GM19023 (cell line): Measurements from ENCODE around the gene CNTNAP3.
A peak's percentile ranks its signal among the peaks of the same experiment; 100 is the strongest.
"Not testable (repeated sequence)": the region's sequence is repeated elsewhere in the genome, so short reads cannot be mapped to it uniquely, and the experiment has no call there.

ENCODE experiments used
- ATAC-seq: cut with Tn5 transposase; IDR thresholded peaks from one replicate; pipeline ENCODE4 v1.9.1; 2021; ENCODE audit warnings: mild to moderate bottlenecking, moderate library complexity; ENCODE audit not compliant: unreplicated experiment

The CNTNAP3 gene

GRCh38 chr9:39287980-39288379 lies at the start of gene CNTNAP3:
CNTNAP3 (minus strand) TSS chr9:39288167; CDS start chr9:39288064, 103 bp downstream.
- ATAC-seq, result not testable (repeated sequence)

- not testable (repeated sequence) for ATAC-seq
Measured at GRCh38 chr9:39279995-39280394, 8.0 kb downstream of the CNTNAP3 start.

GRCh38 chr9:39242513-39242912 lies 45.5 kb downstream of the CNTNAP3 start:
- not testable (repeated sequence) for ATAC-seq

DNA sequence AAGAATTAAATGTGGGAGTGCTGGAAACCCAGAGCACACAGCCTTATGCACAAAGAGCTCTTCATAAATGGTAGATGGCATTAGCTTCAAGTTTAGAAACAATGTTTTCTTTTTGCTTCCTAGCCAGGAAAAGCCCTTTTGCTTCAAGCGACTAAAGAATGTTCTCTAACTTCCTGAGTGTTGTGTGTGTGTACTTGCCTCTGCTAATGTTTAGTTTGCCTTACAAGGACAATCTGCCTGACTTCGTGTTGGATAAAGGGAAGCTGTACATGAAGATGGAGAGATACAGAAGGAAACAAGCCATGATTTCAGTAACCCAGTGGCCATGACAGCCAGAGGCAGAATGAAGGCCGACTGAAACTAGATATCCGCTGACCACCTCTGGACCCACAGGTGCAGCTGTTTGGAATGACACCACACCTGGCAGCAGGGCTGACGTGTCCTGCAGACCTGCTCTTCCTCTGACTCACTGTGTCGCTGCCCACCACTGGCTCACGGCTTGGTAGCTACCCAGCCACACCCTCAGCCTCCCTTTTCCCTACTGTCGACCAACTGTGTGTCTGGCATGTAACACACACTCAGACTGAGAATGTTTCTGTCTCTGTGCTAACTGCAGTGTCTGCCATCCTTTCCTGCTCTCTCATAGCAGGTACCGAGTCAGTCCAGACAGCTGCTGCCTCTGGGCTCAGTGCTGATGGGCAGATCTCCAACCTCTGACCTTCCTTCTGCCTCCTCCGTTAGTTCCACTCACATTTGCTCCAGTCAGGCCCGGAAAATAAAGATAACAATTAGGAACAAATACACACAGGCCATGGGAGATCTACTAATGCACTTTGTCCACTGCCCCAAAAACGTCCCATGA lies 55.6 kb downstream of the CNTNAP3 start:
- ATAC-seq, result not testable (repeated sequence)

DNA sequence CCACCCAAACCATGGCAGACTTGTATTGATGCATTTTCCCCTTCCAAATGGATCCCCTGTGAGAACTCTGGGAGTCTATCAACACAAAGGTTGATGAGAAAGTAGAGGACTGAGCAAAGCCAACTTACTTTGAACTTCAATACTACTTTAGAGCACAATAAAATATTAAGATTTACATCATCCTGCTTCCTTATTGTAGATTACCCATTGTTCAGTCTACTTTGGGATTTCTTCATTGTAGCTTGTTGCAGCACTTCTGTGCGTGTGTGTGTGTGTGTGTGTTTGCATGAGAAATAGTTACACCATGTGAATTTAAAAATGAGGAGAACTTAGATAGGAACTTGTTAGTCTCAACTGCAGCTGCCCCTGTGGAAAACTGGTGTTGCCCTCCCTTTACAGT lies 72.0 kb downstream of the CNTNAP3 start:
- ATAC-seq, result not testable (repeated sequence)

- ATAC-seq, result not testable (repeated sequence)
Measured at GRCh38 chr9:39209773-39210172, 78.2 kb downstream of the CNTNAP3 start.

DNA sequence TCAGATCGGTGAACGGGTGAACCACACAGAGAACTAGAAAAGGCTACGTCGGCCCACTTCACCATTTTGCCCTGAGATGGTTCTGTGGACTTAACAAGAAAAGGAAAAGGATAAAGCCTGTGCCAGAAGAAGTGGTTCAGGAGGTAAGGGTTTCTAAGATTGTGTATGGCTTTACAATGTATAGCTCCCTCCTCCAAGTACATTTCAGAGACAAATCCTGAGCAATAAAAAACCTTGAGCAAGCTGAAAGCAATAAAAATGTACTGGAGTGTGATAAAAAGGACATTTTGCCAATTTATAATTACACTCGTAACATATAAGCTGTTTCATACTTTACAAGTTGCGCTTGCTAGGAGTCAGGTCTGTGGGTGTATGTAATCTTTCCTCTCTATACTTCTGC lies 81.3 kb downstream of the CNTNAP3 start:
- not testable (repeated sequence) for ATAC-seq

DNA sequence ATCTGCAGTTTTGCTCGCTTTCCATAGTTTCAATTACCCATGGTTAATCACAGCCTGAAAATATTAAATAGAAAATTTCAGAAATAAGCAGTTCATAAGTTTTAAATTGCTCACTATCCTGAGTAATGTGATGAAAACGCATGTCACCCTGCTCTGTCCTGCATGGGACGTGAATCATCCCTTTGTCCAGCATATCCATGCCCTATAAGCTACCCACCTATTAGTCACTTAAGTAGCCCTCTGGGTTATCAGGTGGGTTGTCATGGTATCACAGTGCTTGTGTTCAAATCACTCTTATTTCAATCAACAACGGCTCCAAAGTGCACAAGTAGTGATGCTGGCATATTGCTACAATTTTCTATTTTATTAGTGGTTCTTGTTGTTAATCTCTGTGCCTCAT lies 82.1 kb downstream of the CNTNAP3 start:
- ATAC-seq, result not testable (repeated sequence)

GRCh38 chr9:39200412-39200811 lies 87.6 kb downstream of the CNTNAP3 start:
- not testable (repeated sequence) for ATAC-seq

GRCh38 chr9:39198000-39198709 lies 89.8 kb downstream of the CNTNAP3 start:
- ATAC-seq, result not testable (repeated sequence)

GRCh38 chr9:39171370-39171769 lies 116.6 kb downstream of the CNTNAP3 start:
- not testable (repeated sequence) for ATAC-seq

GRCh38 chr9:39157714-39158113 lies 130.3 kb downstream of the CNTNAP3 start:
- not testable (repeated sequence) for ATAC-seq

- ATAC-seq, result not testable (repeated sequence)
Measured at GRCh38 chr9:39132826-39133552, 155.0 kb downstream of the CNTNAP3 start.

GRCh38 chr9:39121401-39121800 lies 166.6 kb downstream of the CNTNAP3 start:
- ATAC-seq, result not testable (repeated sequence)

- ATAC-seq, result not testable (repeated sequence)
Measured at GRCh38 chr9:39111746-39112145, 176.2 kb downstream of the CNTNAP3 start.

DNA sequence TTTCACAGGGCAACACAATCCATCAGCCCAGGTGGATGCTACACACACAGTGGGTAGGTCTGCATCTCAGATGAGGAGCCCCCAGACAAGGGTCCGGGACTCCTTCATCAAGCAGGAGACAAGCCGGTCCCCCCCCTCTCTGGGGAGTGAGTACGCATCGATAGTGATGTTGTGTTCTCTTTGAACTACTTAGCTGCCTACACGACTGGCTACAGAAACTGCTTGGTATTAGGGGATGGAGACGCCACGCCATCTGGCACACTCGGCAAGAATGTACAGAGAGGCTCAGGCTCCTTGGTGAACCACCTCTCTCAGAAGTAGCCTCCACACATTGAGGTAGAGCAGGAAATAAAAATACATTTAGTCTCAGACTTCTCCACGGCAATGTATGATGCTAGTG lies 179.8 kb downstream of the CNTNAP3 start:
- ATAC-seq, result no peak

DNA sequence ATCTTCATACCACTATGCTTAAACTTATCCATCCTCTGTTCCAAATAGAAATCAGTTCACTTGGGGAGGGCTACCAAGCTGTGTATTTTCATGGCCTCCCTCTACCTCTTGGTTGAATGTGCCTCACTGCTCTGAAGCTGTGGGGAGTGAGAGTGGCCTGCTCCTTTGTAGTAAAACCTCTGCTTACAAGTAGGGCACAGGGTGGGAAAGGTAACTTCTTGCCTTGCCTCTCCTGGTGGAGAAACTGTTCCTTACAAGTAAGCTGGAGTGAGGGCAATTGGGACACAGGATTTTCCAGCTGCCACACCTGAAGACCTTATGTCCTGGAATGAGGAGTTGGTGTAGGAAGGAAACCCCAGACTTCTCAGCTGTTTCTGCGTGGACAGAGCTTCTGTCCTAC lies 190.8 kb downstream of the CNTNAP3 start:
- ATAC-seq, result not testable (repeated sequence)

DNA sequence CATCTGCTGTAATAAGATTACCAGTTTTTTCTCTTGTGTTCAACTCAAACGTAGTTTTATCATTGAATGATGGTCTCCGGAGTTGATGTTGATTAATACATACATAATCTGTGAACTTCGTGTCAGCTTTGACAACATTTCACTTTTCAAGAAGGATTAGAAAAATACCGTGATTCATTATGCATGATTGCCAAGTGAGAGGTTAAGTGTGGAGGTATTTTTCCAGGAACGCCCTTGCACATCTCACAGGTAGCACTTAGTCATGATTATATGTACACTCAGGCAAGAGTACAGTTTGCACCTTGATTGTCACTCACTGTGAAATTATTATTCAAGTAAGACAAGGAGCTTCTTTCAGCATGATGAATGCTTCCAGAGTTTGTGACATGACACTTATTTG lies 202.7 kb downstream of the CNTNAP3 start:
- ATAC-seq, result not testable (repeated sequence)

GRCh38 chr9:39082574-39082973 lies 205.4 kb downstream of the CNTNAP3 start:
- not testable (repeated sequence) for ATAC-seq

- ATAC-seq, result not testable (repeated sequence)
Measured at GRCh38 chr9:39080081-39080480, 207.9 kb downstream of the CNTNAP3 start.

DNA sequence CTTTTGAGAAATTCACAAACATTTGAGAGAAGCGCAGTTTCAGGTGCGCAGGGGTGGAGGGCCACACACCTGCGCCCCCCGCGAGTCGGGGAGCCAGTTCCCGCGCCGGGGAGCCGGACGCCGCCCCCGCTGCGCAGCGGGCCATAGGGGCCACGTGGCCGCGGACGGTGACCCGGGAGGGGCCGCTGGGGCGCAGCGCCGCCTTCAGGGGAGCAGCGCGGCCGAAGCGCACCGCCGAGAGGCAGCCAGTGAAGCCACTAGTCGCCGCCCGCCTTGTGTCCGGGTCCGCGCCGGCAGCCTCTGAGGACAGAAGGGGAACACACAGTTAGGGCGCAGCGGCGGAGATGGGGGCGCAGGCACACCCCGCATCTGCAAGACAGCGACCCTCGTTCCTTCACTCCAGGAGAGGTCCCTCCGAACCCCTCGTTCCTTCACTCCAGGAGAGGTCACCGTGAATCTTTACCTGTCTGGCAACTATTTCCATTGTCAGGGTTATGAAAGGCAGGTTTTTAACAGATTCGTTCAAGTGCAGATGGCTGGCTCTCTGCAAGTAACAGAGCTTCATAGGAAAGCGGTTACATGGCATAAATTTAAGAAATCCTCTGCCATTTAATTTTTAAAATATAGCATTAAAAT lies 209.2 kb downstream of the CNTNAP3 start:
- ATAC-seq, result peak; percentile 48
